ACC112 (cell line): ENCODE results near the gene SIX2.

Experiments
- H2AFZ ChIP-seq: fragments of 200-600 bp; sonication (generic); one replicate; pipeline ENCODE4 v1.6.0; 2017; ENCODE audit warnings: antibody characterized with exemption, low read length; ENCODE audit not compliant: unreplicated experiment
- H3K27ac ChIP-seq: fragments of 200-600 bp; sonication (generic); 2 replicates; pipeline ENCODE4 v1.5.1; 2014; ENCODE audit warnings: low read depth, mild to moderate bottlenecking, antibody characterized with exemption, low read length, moderate library complexity
- H3K27me3 ChIP-seq: fragments of 200-600 bp; sonication (generic); 2 replicates; pipeline ENCODE4 v1.6.1; 2014; ENCODE audit warnings: mild to moderate bottlenecking, antibody characterized with exemption, low read length, moderate library complexity, mixed read lengths; ENCODE audit not compliant: insufficient read depth
- H3K36me3 ChIP-seq: fragments of 200-600 bp; sonication (generic); 2 replicates; pipeline ENCODE4 v1.6.1; 2016; ENCODE audit warnings: mild to moderate bottlenecking, antibody characterized with exemption, low read length, moderate library complexity, mixed read lengths; ENCODE audit not compliant: insufficient read depth
- H3K4me1 ChIP-seq: fragments of 200-600 bp; sonication (generic); one replicate; pipeline ENCODE4 v1.6.1; 2016; ENCODE audit warnings: low read length, mixed read lengths; ENCODE audit not compliant: insufficient read depth, unreplicated experiment, control insufficient read depth
- H3K4me3 ChIP-seq: fragments of 200-600 bp; sonication (generic); 2 replicates; pipeline ENCODE4 v1.5.1; 2014; ENCODE audit warnings: mild to moderate bottlenecking, low read depth, low read length
- H3K79me2 ChIP-seq: fragments of 200-600 bp; sonication (generic); one replicate; pipeline ENCODE4 v1.6.0; 2016; ENCODE audit warnings: low read length; ENCODE audit not compliant: control insufficient read depth, unreplicated experiment, insufficient read depth

The SIX2 gene

DNA sequence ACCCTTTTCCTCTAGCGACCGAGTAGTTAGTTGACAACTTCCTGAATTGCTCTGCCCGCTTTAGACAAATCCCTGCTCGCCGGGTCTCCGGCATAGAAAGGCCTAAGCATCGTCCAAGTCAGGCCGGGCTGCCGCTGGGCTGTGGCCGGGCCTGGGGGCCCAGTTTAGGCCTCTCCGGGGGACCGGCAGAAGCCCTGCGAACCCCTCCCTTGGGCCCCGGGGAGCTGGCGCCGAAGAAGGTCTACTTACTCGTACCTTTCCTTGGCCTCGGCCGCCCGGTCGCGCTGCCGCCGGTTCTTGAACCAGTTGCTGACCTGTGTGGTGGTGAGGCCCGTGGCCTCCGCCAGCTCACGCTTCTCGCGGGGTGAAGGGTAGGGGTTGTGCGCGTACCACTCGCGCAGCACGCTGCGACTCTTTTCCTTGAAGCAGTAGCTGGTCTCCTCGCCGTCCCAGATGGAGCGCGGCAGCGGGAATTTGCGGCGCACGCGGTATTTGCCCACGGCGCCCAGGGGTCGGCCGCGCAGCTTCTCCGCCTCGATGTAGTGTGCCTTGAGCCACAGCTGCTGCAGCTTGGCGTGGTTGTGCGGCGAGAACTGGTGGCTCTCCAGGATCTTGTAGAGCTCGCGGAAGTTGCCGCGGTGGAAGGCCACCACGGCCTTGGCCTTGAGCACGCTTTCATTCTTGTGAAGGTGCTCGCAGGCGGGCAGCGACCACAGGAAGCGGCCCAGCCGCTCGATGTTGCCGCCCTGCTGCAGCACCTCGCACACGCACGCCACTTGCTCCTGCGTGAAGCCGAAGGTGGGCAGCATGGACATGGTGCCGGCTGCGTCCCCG lies 739 bp downstream of the SIX2 start:
- H3K79me2 ChIP-seq, result peaks cover 18% of the 10 kb centered on the region
- no peak overlapping the region for H3K27ac ChIP-seq
- H3K4me1 ChIP-seq, result peaks cover 30% of the 10 kb centered on the region
- H3K4me3 ChIP-seq, result peak overlapping the region; percentile 89
- no peaks in the 10 kb centered on the region for H3K27me3 ChIP-seq
- H2AFZ ChIP-seq, result peak overlapping the region; percentile 78
- no peaks in the 10 kb centered on the region for H3K36me3 ChIP-seq

DNA sequence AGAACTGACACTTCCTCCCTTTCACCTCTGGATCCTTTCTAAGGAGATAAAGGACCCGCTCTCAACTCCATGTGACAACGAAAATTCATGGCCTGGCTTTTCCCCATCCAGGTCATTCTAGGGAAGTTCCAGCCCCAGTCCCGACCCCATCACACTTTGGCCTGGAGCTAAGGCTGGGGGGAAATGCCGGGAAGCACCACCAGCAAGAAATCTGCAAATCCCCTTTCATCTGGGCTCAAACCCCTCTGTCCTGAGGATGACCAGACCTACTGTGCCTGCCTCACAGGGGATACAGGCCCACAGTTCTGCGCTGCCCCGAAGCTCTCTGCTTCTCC lies 1.3 kb downstream of the SIX2 start:
- no peaks in the 10 kb centered on the region for H3K27me3 ChIP-seq
- H3K79me2 ChIP-seq, result peaks cover 18% of the 10 kb centered on the region
- H3K4me1 ChIP-seq, result peaks cover 26% of the 10 kb centered on the region
- no peak overlapping the region for H3K27ac ChIP-seq
- no peaks in the 10 kb centered on the region for H3K36me3 ChIP-seq
- H3K4me3 ChIP-seq, result peak overlapping the region; percentile 89
- H2AFZ ChIP-seq, result no peak overlapping the region

DNA sequence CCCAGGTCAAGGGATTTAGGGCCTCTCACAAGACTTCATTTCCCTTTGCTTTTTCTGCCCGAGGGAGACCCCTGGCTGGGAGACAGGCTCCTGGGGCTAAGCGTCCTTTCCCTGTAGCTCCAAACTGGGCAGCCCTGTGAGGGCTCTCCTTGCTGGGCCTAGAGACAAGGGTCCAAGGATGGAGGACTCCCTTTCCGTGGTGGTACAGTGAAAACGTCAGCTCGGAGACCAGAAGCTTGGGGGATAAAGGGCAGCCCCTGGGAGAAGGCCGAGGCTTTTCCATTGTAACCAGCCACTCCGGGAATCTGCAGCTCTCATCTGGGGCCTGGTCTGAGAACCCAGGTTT lies 2.3 kb downstream of the SIX2 start:
- no peak overlapping the region for H2AFZ ChIP-seq
- no peak overlapping the region for H3K4me3 ChIP-seq
- no peak overlapping the region for H3K27ac ChIP-seq
- peaks cover 14% of the 10 kb centered on the region for H3K79me2 ChIP-seq
- peaks cover 23% of the 10 kb centered on the region for H3K4me1 ChIP-seq
- H3K36me3 ChIP-seq, result no peaks in the 10 kb centered on the region
- no peaks in the 10 kb centered on the region for H3K27me3 ChIP-seq

DNA sequence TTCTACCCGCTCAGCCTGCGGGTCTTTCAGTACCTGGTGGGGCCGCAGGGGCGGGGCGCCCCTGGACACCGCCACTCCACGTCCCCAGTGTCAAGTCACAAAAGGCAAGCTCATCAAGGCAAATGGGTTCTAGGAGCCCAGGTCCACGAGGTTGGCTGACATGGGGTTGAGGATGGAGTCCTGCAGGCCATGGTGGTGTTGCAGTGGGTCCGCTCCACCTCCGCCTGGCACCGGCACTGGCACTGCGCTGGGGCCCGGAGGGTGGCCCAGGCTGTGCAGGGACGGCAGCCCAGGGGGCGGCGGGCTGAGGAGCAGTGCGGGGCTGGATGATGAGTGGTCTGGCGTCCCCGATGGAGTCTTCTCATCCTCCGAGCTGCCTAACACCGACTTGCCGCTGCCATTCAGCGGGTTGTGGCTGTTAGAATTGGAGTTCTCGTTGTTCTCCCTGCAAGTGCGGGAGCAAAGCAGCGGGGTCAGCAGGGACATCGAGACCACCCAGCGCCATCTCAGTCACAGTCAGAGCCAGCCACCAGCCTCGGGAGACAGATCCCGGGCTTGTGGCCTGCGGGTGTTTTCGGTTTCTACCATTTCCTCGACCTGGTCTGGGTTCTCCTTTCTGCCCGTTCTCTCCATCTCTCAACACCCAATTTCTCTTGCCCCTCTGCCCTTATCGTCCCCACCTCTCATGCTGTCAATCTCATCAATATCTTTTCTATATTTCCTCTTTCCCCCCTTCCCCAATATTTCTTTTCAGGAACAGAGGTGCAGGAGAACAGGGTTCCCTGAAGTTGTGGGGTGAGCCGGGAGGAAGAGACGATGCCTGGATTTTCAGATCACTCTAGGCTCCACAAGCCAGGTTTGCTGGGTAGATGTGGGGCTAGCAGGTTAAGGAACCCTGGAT lies 3.0 kb downstream of the SIX2 start:
- Histone ChIP-seq H3K27ac (no peak overlapping the region), H3K4me1 (peaks cover 17% of the 10 kb centered on the region), H3K79me2 (peaks cover 11% of the 10 kb centered on the region), H2AFZ (no peak overlapping the region), H3K36me3 (no peaks in the 10 kb centered on the region), H3K4me3 (no peak overlapping the region), H3K27me3 (no peaks in the 10 kb centered on the region)

DNA sequence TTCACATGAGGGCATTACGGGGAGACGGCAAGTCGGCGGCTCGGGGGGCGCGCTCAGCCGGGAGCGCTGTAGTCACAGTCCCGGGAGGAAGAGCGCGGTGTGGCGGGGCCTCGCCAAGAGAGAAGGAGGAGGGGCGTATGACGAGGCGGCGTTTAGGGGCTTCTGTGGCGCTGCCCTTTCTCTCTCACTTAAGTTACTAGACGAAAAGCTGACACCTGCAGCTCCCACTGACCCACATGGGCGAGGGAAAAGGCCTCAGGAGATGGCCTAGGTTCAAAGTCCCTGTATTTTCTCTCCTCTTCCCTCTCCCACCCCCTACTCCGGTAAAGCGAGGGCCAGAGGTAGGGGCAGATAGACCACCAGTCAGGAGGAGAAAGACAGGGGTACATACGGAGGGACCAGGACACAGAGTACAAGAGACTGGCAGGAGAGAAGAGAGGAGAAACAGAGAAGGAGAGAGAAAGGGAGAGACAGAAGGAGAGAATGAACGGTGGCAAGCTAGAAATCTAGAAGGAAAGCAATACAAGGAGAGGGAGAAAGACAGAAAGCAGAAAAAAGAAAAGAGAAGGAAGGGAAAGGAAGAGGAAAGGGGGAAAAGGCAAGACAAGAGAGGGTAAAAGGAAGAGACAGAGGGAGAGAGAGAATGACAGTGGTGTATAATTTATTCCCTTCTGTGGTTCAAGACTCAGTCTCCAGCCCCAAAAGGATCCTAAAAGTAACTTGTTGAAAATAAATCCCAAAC lies 3.8 kb downstream of the SIX2 start:
- Histone ChIP-seq H3K4me1 (peaks cover 10% of the 10 kb centered on the region), H3K27ac (no peak overlapping the region), H3K79me2 (peaks cover 8% of the 10 kb centered on the region), H3K27me3 (peaks cover 4% of the 10 kb centered on the region; the same call in 1 of the 2 replicates), H3K36me3 (no peaks in the 10 kb centered on the region), H3K4me3 (no peak overlapping the region), H2AFZ (no peak overlapping the region)

DNA sequence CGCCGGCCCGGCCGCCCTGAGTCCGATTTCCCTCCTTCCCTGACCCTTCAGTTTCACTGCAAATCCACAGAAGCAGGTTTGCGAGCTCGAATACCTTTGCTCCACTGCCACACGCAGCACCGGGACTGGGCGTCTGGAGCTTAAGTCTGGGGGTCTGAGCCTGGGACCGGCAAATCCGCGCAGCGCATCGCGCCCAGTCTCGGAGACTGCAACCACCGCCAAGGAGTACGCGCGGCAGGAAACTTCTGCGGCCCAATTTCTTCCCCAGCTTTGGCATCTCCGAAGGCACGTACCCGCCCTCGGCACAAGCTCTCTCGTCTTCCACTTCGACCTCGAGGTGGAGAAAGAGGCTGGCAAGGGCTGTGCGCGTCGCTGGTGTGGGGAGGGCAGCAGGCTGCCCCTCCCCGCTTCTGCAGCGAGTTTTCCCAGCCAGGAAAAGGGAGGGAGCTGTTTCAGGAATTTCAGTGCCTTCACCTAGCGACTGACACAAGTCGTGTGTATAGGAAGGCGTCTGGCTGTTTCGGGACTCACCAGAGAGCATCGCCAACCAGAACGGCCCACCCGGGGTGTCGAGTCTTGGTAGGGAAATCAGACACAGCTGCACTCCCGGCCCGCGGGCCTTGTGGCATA lies 4.6 kb downstream of the SIX2 start:
- Histone ChIP-seq H3K27me3 (peaks cover 12% of the 10 kb centered on the region; the same call in 1 of the 2 replicates), H3K4me3 (no peak overlapping the region), H3K79me2 (peaks cover 8% of the 10 kb centered on the region)

DNA sequence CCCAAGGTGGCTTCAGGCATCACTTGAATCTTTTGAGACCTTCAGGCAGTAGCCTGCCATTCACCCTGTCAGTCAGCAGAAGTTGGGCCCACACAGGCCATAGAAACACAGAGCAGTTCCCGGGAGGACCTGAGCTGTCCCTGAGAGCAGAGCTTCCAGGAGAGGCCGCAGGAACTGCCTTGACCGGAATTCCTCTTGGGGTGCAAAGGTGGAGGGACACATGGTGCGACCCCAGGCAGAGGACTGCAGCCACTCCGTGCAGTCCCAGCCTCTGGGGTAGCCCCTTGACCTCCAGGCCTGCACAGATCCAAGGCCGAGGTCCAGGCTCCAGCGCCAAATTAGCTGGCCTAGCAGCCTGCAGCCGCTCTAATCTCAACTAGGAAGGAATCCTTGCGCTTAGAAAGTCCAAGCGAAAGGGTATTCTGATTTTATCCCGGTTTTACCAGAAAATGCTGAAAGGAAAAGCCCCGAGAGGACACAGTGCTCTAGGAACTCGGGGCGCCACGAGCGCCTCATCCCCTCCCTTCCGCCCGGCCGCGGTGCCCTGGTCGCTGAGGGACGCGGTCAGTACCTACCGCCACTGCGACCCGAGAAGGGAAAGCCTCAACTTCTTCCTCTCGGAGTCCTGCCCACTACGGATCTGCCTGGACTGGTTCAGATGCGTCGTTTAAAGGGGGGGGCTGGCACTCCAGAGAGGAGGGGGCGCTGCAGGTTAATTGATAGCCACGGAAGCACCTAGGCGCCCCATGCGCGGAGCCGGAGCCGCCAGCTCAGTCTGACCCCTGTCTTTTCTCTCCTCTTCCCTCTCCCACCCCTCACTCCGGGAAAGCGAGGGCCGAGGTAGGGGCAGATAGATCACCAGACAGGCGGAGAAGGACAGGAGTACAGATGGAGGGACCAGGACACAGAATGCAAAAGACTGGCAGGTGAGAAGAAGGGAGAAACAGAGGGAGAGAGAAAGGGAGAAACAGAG lies 5.4 kb downstream of the SIX2 start:
- Histone ChIP-seq H3K79me2 (peaks cover 8% of the 10 kb centered on the region), H3K27ac (no peak overlapping the region), H3K27me3 (peaks cover 18% of the 10 kb centered on the region; the same call in 1 of the 2 replicates), H2AFZ (no peak overlapping the region), H3K4me3 (no peak overlapping the region), H3K36me3 (no peaks in the 10 kb centered on the region), H3K4me1 (peaks cover 10% of the 10 kb centered on the region)

More for the DNA sequence above, 4.6 kb downstream of the SIX2 start:
- Histone ChIP-seq H3K27ac (no peak overlapping the region), H3K4me1 (peaks cover 10% of the 10 kb centered on the region), H3K36me3 (no peaks in the 10 kb centered on the region), H2AFZ (no peak overlapping the region)

DNA sequence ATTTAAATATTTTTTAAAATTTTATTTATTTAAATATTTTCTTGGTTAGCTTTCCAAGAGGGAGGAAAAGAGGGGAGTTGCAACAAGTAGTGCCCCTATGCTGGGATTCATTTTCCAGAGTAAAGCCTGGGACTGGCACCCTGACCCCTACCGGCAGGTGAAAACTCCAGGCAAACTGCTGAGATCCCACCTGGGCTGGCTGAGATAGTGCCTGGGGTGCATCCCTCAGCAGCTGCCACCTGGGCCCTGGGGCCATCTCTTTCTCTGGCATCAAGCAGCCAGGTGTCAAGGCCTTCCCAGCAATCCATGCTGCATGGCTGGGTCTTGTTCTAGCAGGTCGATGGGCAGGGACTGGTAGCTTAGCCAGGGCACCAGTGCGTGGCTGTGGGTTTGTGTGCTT lies 6.6 kb downstream of the SIX2 start:
- H3K27me3 ChIP-seq, result peaks cover 29% of the 10 kb centered on the region

DNA sequence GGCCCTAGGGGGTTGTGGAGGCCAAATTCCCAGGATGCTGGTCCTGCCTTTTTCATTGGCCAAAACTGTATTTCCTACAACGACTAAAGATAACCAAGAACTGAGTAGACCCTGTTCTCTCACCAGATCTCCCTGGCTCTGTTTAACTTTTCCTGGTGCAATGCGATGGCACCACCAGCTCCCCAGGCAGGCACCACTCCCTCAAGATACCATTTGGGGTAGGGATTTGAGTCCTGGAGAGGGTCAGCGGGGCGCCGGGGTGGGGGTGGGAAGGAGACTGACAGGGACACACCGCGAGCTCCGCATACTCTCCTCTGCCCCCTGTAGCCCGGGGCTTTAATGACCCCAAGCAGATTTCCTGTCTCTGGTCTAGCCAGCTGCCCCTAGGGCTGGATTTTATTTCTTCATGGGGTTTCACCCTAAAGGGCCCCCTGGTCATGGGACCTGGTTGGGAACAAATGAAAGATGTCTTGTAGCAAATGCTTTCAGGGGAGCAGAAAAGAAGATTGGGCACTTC lies 7.3 kb downstream of the SIX2 start:
- Histone ChIP-seq H3K27me3 (peaks cover 34% of the 10 kb centered on the region), H3K27ac (no peak overlapping the region), H3K4me3 (peak overlapping the region; percentile 74; the same call in 1 of the 2 replicates), H3K36me3 (no peaks in the 10 kb centered on the region), H3K79me2 (no peaks in the 10 kb centered on the region), H2AFZ (peak overlapping the region; percentile 94), H3K4me1 (no peaks in the 10 kb centered on the region)

More for the DNA sequence above, 6.6 kb downstream of the SIX2 start:
- H3K79me2 ChIP-seq, result no peaks in the 10 kb centered on the region
- H3K27ac ChIP-seq, result no peak overlapping the region
- H2AFZ ChIP-seq, result no peak overlapping the region
- no peaks in the 10 kb centered on the region for H3K4me1 ChIP-seq
- H3K36me3 ChIP-seq, result no peaks in the 10 kb centered on the region
- no peak overlapping the region for H3K4me3 ChIP-seq
